ENCODE measurements around the gene HS6ST3.

Gene HS6ST3

GRCh38 chr13:96860882-96861281, 771.0 kb downstream of the HS6ST3 start:
- no peak for DNase-seq

DNA sequence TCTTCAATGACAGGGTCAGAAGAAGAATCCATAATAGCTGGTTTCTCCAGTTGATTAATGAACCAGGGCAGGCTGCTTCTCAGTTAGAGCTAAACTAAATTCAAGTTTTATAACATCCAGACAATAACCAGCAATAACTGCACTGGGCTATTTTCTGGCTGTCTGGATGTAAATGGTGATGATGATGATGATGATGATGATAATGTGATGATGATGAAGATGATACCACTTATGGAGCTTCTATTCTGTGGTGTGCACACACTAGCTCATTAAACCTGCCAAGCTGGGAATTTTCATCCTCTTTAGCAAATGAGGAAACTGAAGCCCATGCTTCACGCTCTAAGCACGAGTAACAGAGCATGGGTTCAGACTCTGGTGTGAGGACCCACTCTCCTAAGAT, 772.2 kb downstream of the HS6ST3 start:
- DNase-seq = no peak

DNA sequence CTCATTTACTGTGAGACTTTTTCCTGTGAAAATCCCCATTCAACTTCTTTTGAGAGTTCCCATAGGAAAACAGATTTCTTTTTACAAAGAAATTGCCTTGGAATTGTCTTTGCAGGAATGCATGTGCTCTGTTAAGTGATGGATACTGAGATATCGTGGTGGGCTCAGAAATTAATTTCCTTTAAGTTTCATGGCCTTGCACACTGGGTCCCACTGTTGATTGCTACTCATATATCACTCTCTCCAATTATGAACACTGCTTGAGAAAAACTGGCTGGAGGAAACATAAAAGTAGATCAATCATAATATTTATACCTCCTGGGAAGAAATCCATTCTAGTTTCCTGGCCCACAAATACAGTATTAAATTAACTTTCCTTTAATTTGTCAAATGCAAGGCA, 773.1 kb downstream of the HS6ST3 start:
- no peak for DNase-seq

DNA sequence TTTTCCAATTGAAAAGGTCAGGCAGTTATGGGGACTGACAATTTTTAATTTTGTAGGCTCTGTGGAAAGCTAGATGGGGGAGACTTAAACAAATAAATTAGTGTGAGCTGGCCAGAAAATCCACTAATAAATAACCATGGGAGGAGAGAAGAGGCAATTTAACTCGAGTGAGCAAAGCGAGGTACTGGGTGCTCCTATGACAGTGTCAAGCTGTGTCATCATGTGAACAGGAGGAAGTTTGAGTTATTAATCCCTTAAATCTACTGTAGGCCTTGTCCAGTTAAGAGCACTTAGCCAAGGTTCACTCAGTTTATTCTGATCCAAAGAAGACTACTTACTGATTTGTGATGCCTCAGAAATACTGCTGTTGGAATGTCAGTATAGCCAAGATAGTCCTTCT, 781.6 kb downstream of the HS6ST3 start:
- DNase-seq = peak; percentile 28

GRCh38 chr13:96880419-96880818, 790.5 kb downstream of the HS6ST3 start:
- DNase-seq = no peak

Measured in NCI-H510A treated with DMSO at 0.1 percent for 48 hours (cell line).